Liver (tissue), 3 donors: ENCODE measurements around the gene RBMX.

Experiments
- EGR1 ChIP-seq, 2 donors: IDR thresholded peaks; 2 replicates each; pipeline ENCODE4 v1.6.1; 2016 to 2018; ENCODE audit warnings: antibody characterized with exemption in 2 of 2, low read depth in 2 of 2
- GABPA ChIP-seq, 2 donors: IDR thresholded peaks in 1 of 2; conservative IDR thresholded peaks in 1 of 2; 2 replicates each; pipeline ENCODE4 v1.6.1; 2016; ENCODE audit warnings: antibody characterized with exemption in 2 of 2, mild to moderate bottlenecking in 1 of 2, moderate library complexity in 1 of 2
- JUND ChIP-seq, 2 donors: IDR thresholded peaks; 2 replicates each; pipeline ENCODE4 v1.6.1; 2016; ENCODE audit warnings: antibody characterized with exemption in 2 of 2
- MAX ChIP-seq: IDR thresholded peaks from 2 replicates; pipeline ENCODE4 v1.6.1; 2016; ENCODE audit warnings: antibody characterized with exemption
- RAD21 ChIP-seq, 2 donors: IDR thresholded peaks; 2 replicates each; pipeline ENCODE4 v1.6.1; 2016; ENCODE audit warnings: antibody characterized with exemption in 2 of 2, mild to moderate bottlenecking in 2 of 2
- REST ChIP-seq: IDR thresholded peaks from 2 replicates; pipeline ENCODE4 v1.6.1; 2016; ENCODE audit warnings: antibody characterized with exemption, mild to moderate bottlenecking
- SP1 ChIP-seq: IDR thresholded peaks from 2 replicates; pipeline ENCODE4 v1.6.1; 2018; ENCODE audit warnings: antibody characterized with exemption, mild to moderate bottlenecking
- TAF1 ChIP-seq: conservative IDR thresholded peaks from 2 replicates; pipeline ENCODE4 v1.6.1; 2016; ENCODE audit warnings: antibody characterized with exemption, mild to moderate bottlenecking
- YY1 ChIP-seq: IDR thresholded peaks from 2 replicates; pipeline ENCODE4 v1.6.1; 2016; ENCODE audit warnings: antibody characterized with exemption, mild to moderate bottlenecking
- TF ChIP-seq, protein P1 (sequence below): fragments of 150-350 bp; IDR thresholded peaks from 2 replicates; pipeline ENCODE4 v1.5.1; 2017; ENCODE audit warnings: improper control_type of control experiment, low read depth, low read length; ENCODE audit not compliant: missing input control
- donor health status: healthy.
- donor health status: healthy.

DNA sequence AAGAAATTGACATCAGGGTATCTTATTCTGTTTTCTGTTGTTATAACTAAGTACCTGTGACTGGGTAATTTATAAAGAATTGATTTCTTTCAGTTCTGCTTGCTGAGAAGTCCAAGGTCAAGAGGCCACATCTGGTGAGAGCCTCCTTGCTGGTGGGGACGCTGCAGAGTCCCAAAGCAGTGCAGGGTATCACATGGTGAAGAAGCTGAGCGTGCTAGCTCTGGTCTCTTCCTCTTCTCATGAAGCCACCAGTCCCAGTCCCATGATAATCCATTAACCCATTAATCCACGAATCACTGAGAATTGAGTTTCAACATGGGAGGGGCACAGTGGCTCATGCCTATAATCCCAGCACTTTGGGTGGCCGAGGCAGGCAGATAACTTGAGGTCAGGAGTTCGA lies 18.0 kb downstream of the RBMX start:
- no peak for TF ChIP-seq TAF1
- TF ChIP-seq, protein P1, sequence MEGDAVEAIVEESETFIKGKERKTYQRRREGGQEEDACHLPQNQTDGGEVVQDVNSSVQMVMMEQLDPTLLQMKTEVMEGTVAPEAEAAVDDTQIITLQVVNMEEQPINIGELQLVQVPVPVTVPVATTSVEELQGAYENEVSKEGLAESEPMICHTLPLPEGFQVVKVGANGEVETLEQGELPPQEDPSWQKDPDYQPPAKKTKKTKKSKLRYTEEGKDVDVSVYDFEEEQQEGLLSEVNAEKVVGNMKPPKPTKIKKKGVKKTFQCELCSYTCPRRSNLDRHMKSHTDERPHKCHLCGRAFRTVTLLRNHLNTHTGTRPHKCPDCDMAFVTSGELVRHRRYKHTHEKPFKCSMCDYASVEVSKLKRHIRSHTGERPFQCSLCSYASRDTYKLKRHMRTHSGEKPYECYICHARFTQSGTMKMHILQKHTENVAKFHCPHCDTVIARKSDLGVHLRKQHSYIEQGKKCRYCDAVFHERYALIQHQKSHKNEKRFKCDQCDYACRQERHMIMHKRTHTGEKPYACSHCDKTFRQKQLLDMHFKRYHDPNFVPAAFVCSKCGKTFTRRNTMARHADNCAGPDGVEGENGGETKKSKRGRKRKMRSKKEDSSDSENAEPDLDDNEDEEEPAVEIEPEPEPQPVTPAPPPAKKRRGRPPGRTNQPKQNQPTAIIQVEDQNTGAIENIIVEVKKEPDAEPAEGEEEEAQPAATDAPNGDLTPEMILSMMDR: no peak
- TF ChIP-seq REST: no peak
- no peak for TF ChIP-seq MAX
- no peak for TF ChIP-seq GABPA (IDR thresholded peaks at IDR 0.05 in 1 of 2, conservative IDR thresholded peaks at IDR 0.05 in 1 of 2)
- TF ChIP-seq JUND (IDR thresholded peaks at IDR 0.05): no peak
- no peak for TF ChIP-seq RAD21 (IDR thresholded peaks at IDR 0.05)
- no peak for TF ChIP-seq EGR1 (IDR thresholded peaks at IDR 0.05; ENCODE audit: low read depth in 2 of 2)
- no peak for TF ChIP-seq SP1
- no peak for TF ChIP-seq YY1
